AG09319 (cell line): ENCODE results near the gene GLRX.

Experiments
- DNase-seq: peaks from one replicate; pipeline ENCODE4 v3.0.0-alpha.2; 2010; ENCODE audit warnings: low read depth; ENCODE audit errors: extremely low read depth
- CTCF ChIP-seq: IDR thresholded peaks from 2 replicates; pipeline ENCODE4 v1.5.1; 2011; ENCODE audit warnings: low read depth, mild to moderate bottlenecking, inconsistent platforms, low read length, moderate library complexity

The GLRX gene

DNA sequence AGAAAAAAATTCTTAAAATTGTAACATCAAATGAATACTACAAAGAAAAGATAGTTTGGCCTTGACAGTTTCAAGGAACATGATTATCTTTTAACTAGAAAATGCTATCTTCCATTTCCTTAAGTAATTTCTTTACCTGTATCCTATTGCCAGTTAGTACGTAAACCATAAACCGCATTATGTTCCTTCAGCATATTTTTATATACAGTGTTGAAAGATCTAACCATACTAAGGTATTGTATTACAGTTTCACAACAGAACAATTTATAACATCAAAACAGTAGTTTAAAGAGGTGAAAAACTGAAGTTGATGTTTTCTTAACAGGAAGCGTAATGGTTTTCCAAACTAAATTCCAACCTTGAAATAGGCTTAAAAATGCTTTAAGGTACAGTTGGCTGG is 45.1 kb downstream of the GLRX start:
- DNase-seq, result no peak
- TF ChIP-seq CTCF, result no peak

DNA sequence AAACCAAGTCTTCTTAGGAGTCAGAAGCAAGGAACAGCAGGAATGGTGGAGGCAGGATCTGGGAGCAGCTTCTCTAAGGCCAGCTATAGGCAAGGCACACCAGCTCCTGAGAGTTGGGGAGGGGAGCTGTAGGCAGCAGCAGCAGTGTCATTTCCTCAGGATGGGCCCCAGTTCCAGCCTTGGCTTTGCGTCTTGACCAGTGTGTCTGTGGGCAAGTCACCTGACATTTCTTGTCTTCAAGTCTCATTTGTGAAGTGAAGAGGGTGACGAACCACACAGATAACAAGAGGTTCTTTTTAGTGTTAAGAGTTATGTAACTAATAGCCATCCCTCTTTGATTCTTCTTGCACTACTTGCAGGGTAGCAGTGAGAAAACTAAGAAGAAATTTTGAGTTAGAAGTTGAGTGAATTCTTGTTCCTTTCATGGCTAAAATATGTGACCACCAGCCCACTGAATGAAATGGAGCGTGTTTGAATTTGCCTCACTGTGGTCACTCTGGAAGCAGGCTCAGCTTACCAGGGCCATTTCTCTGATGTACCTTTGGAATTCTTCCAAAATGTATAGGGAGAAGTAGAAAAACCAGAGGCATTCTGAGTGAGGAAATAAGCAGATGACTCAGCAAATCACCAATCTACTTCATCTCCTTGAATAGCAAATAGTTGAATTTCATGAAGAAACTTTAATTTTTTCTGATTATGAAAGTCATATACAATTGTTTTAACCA is 49.0 kb downstream of the GLRX start:
- peak; percentile 40 for DNase-seq
- no peak for TF ChIP-seq CTCF

DNA sequence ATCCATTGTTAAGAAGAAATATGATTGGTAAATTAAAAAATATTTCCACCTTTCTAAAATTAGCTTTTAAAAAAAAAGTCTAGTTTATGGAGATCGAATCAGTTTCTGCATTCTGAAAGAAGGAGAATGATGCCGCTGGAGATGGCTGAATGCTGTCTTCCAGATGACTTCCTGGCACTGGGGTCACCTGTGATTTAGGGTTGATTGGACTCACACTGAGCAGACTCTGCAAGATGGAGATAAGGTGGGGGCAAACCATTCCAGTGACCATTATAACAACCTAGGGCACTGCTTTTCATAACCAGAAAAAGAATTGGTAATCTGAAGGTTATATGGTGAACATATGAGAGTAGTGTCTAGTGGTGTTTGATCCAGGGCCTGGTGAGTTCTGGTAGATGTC is 50.6 kb downstream of the GLRX start:
- no peak for DNase-seq
- TF ChIP-seq CTCF, result no peak

DNA sequence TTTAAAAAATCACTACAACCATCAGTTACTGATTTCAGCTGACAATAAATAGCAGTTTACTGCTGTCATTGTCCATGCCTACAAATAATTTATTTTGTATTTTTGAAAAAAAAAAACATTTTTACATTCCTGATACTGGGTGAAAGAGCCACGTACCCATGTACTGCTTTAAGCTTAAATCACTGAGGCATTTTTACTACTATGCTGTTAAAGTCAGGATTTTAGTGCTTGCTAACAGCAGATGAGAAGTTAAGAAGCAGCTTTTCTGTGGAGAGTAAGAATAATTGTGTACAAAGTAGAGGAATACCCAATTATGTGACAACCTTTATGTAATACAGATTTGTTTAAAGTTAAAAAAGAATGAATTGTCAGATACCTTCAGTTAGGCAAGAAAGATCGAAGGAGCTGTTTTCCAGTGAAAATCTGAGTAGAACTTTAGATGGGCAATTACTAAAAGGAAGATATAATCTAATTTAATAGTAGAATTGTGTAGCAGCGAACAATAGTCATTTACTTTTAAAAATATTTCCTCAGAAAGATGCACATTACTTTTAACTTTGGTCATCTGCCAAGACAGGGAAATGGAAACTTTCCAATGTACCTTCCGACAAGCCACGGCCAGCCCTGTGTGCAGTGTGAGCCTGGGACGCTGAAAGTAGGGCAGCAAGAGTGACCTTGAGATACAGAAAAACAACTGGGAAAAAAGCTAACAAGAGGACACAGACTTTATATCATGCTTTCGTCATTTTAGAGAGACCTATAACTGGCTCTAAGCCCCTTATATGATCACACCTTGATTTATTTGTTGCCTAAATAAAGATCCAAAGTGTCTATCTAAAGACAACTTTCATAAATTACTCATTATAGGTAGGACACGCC is 51.5 kb downstream of the GLRX start:
- no peak for TF ChIP-seq CTCF
- no peak for DNase-seq

GRCh38 chr5:95768731-95769130 is 53.8 kb downstream of the GLRX start:
- no peak for TF ChIP-seq CTCF
- no peak for DNase-seq

- no peak for TF ChIP-seq CTCF
- DNase-seq, result no peak
Observed at GRCh38 chr5:95763941-95764340, 58.6 kb downstream of the GLRX start.
